Measurements from ENCODE around the gene ISM1. TPM values are rescaled to one million over a fixed set of nuclear protein-coding genes. Genes with fewer than 3 reads are reported as not detected.

ISM1 gene
- total RNA-seq, 1 experiment from 2014 or later: 0.20 TPM

DNA sequence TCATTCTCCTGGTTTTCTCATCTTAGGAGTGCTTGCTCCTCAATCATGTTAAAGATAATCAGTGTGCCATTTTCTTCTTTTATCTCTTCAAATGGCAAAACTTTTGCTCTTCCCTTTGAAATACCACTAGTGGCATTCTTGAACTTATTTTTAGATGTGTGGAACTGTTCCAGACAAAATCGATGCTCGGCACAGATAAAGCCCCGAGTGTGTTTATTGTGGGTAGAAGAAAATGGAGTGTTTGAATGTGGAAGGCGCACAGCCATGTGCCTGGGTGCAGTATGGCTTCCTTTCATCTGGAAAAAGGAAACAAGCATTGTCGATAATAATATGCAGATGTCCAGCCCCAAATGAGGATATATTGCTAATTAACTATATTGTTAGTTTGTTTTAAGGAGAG is 42.4 kb downstream of the ISM1 start:
- peaks cover 5% of the 10 kb centered on the region for H3K27me3 Mint-ChIP-seq (ENCODE audit: low read depth)
- Histone ChIP-seq H3K27me3 (ENCODE audit: insufficient read depth, low read length) (no peaks in the 10 kb centered on the region), H3T11ph (ENCODE audit: low read length) (no peak overlapping the region), H3K23me2 (ENCODE audit: insufficient read length, low read depth, low read length, poor library complexity, severe bottlenecking) (no peaks in the 10 kb centered on the region), H2BK15ac (ENCODE audit: low read depth, low read length) (no peak overlapping the region), H4K20me1 (ENCODE audit: control insufficient read depth, insufficient read depth, insufficient read length) (no peaks in the 10 kb centered on the region), H3K14ac (ENCODE audit: insufficient read depth, low read length) (no peak overlapping the region), H3K23ac (ENCODE audit: insufficient read length, low read depth, low read length) (no peak overlapping the region), H3K4ac (ENCODE audit: low read depth, low read length) (no peak overlapping the region), H3K9ac (ENCODE audit: extremely low read depth, insufficient read length, low read length) (no peak overlapping the region), H2AFZ (ENCODE audit: low read length) (no peak overlapping the region), H2BK20ac (ENCODE audit: low read depth, low read length, poor library complexity, severe bottlenecking) (no peak overlapping the region), H3K27ac (ENCODE audit: insufficient read length, low read depth, low read length) (no peak overlapping the region), H4K5ac (ENCODE audit: insufficient read length, low read depth, low read length) (no peak overlapping the region), H3K56ac (ENCODE audit: insufficient read length, low read depth, low read length) (no peak overlapping the region), H2BK12ac (ENCODE audit: insufficient read length, low read depth, low read length) (no peak overlapping the region), H2BK5ac (ENCODE audit: insufficient read length, low read length) (no peak overlapping the region), H4K8ac (replicated peaks; ENCODE audit: insufficient read length, low read depth, low read length) (no peak overlapping the region), H3K4me2 (ENCODE audit: insufficient read depth, insufficient read length, low read length) (no peak overlapping the region), H3K79me1 (ENCODE audit: insufficient read depth, low read depth, low read length, poor library complexity, severe bottlenecking) (no peaks in the 10 kb centered on the region), H2AK5ac (ENCODE audit: insufficient read length, low read length) (no peak overlapping the region), H4K91ac (ENCODE audit: insufficient read length, low read depth, low read length) (no peak overlapping the region), H2BK120ac (ENCODE audit: low read depth, low read length, poor library complexity, severe bottlenecking) (no peak overlapping the region), H3K4me1 (ENCODE audit: insufficient read depth, low read length) (no peaks in the 10 kb centered on the region), H3K9me3 (ENCODE audit: control insufficient read depth, low read depth, low read length) (no peaks in the 10 kb centered on the region), H3K18ac (ENCODE audit: insufficient read length, low read depth, low read length) (no peak overlapping the region), H3K79me2 (ENCODE audit: insufficient read depth, low read length) (no peaks in the 10 kb centered on the region)
- no peak overlapping the region for H3K4me3 Mint-ChIP-seq
- no peaks in the 10 kb centered on the region for H3K36me3 Mint-ChIP-seq (ENCODE audit: insufficient read depth in 1 of 3, low read depth in 3 of 3)
- H3K9me3 Mint-ChIP-seq: no peaks in the 10 kb centered on the region
- TF ChIP-seq, protein P1, sequence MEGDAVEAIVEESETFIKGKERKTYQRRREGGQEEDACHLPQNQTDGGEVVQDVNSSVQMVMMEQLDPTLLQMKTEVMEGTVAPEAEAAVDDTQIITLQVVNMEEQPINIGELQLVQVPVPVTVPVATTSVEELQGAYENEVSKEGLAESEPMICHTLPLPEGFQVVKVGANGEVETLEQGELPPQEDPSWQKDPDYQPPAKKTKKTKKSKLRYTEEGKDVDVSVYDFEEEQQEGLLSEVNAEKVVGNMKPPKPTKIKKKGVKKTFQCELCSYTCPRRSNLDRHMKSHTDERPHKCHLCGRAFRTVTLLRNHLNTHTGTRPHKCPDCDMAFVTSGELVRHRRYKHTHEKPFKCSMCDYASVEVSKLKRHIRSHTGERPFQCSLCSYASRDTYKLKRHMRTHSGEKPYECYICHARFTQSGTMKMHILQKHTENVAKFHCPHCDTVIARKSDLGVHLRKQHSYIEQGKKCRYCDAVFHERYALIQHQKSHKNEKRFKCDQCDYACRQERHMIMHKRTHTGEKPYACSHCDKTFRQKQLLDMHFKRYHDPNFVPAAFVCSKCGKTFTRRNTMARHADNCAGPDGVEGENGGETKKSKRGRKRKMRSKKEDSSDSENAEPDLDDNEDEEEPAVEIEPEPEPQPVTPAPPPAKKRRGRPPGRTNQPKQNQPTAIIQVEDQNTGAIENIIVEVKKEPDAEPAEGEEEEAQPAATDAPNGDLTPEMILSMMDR (conservative IDR thresholded peaks at IDR 0.05): no peak
- DNase-seq: no peak
- no CpG with 5 or more reads among the region's 5 CpGs for WGBS (ENCODE audit: extremely low coverage, insufficient read length, low lambda C conversion rate)
- H3K4me1 Mint-ChIP-seq: no peaks in the 10 kb centered on the region
- H3K27ac Mint-ChIP-seq: no peak overlapping the region

Data from H9 (cell line).